GM13977 (cell line): ENCODE results near the gene ASB2.

Experiments used
- DNase-seq: peaks from one replicate; pipeline ENCODE4 v3.0.0; 2012; ENCODE audit warnings: low spot score
- in situ Hi-C: fragments of 300-500 bp; cut with MboI; formaldehyde crosslinking; loops from one replicate; pipeline ENCODE4 v1.12.0; 2022; ENCODE audit warnings: low sequenced_read_pairs, low pct_unique_long_range_greater_than_20kb, mixed read lengths, inconsistent platforms; ENCODE audit not compliant: unreplicated experiment
- TF ChIP-seq, protein P1 (sequence below): IDR thresholded peaks from 2 replicates; pipeline ENCODE4 v1.5.1; 2012; ENCODE audit warnings: mild to moderate bottlenecking, control low read depth; ENCODE audit not compliant: insufficient read depth; ENCODE audit errors: extremely low read depth, missing control alignments

The ASB2 gene

GRCh38 chr14:93941293-93941910 lies 35.0 kb downstream of the ASB2 start:
- in situ Hi-C loops = loop anchor here (5.0 kb wide), 1 partner anchor 61 kb away; no protein-coding TSS in a partner anchor
- DNase-seq = no peak
- TF ChIP-seq, protein P1, sequence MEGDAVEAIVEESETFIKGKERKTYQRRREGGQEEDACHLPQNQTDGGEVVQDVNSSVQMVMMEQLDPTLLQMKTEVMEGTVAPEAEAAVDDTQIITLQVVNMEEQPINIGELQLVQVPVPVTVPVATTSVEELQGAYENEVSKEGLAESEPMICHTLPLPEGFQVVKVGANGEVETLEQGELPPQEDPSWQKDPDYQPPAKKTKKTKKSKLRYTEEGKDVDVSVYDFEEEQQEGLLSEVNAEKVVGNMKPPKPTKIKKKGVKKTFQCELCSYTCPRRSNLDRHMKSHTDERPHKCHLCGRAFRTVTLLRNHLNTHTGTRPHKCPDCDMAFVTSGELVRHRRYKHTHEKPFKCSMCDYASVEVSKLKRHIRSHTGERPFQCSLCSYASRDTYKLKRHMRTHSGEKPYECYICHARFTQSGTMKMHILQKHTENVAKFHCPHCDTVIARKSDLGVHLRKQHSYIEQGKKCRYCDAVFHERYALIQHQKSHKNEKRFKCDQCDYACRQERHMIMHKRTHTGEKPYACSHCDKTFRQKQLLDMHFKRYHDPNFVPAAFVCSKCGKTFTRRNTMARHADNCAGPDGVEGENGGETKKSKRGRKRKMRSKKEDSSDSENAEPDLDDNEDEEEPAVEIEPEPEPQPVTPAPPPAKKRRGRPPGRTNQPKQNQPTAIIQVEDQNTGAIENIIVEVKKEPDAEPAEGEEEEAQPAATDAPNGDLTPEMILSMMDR = no peak

- in situ Hi-C loops = loop anchor here (5.0 kb wide), 1 partner anchor 62 kb away; no protein-coding TSS in a partner anchor
- TF ChIP-seq, protein P1 = no peak
- no peak for DNase-seq
Observed at GRCh38 chr14:93940437-93940836, 35.9 kb downstream of the ASB2 start.

DNA sequence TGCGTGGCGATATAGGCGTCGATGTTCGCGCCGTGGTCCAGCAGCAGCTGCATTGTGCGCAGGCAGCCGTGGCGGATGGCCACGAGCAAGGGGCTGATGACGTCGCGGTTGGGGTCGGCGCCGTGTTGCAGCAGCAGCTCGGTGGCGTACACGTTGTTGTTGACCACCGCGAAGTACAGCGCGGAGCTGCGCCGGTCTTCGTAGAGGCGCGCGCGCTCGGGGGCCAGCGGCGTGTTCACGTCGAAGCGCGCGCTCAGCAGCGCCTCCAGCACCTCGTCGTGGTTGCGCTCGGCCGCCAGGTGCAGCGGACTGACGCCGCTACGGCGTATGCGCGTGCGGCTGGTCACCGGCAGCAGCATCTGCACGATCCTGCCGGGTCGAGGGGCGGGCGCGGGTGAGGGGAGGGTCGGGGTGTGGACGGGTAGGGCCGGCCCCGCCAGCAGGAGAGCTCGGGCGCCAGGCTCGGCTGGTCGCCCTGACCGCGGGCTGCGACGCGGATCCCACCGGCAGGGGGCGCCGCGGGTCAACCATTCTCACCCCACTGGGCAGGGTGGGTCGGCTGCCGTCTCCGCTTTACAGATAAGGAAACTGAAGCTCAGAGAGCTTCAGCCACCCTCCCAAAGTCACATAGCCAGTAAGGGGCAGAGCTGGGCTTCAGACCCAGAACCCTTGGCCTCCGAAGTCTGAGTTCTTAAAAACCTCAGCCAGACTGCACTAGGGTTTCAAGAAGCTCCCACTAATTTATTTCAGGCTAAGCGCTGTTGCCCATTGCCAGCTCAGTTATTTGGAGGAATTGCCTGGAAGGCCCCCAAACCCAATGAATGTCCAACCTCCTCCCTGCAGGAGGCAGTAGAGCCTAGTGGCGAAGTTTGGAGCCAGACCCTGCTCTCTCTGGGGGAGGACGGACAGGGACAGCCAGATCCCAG lies 36.8 kb downstream of the ASB2 start:
- peak; percentile 91 for DNase-seq
- in situ Hi-C loops = loop anchor here (5.0 kb wide), 1 partner anchor 63 kb away; no protein-coding TSS in a partner anchor
- TF ChIP-seq, protein P1 = peak; percentile 93

DNA sequence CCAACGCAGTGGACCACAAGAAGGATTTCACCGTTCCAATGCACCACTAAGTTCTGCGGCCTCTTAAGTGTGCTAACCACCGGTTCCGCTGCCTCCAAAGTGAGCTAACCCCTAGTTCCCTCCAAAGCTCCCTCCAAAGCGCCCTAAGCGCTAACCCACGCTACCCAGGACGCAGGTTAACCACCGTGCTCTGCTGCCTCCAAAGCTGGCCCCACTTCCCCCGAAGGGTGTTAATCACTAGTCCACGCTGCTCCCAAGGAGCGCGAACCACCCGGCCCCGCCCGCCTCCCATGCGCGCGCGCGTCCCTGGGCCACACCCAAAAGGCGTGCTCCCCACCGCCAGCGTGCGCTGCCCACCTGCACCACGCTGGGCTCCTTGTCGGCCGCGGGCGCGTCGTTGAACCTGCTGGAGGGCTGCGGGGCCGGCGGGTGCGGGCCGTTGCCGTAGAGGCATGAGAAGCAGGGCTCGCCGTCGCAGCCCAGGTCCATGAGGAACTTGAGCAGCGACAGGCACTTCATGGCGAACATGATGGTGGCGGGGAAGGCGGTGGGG lies 37.5 kb downstream of the ASB2 start:
- no peak for DNase-seq
- in situ Hi-C loops = no loop called here
- TF ChIP-seq, protein P1 = no peak

GRCh38 chr14:93937519-93937918 lies 38.9 kb downstream of the ASB2 start:
- TF ChIP-seq, protein P1 = no peak
- in situ Hi-C loops = no loop called here
- no peak for DNase-seq

- DNase-seq = no peak
- TF ChIP-seq, protein P1 = no peak
- in situ Hi-C loops = no loop called here
Observed at GRCh38 chr14:93936926-93937325, 39.4 kb downstream of the ASB2 start.
